GM21515 (cell line): Measurements from ENCODE around the gene NDNF.

ENCODE experiments used
- ATAC-seq: cut with Tn5 transposase; IDR thresholded peaks from one replicate; pipeline ENCODE4 v1.9.1; 2021; ENCODE audit not compliant: unreplicated experiment

Gene NDNF

GRCh38 chr4:121015421-121015820, 56.9 kb downstream of the NDNF start:
- no peak for ATAC-seq

- no peak for ATAC-seq
Measured at GRCh38 chr4:121014544-121014943, 57.8 kb downstream of the NDNF start.

- no peak for ATAC-seq
Measured at GRCh38 chr4:121011780-121012340, 60.5 kb downstream of the NDNF start.

GRCh38 chr4:121011138-121011537, 61.2 kb downstream of the NDNF start:
- no peak for ATAC-seq

GRCh38 chr4:121009578-121010478, 62.5 kb downstream of the NDNF start:
- ATAC-seq = no peak

GRCh38 chr4:121007660-121008059, 64.7 kb downstream of the NDNF start:
- no peak for ATAC-seq

- no peak for ATAC-seq
Measured at GRCh38 chr4:121003863-121004262, 68.5 kb downstream of the NDNF start.

- ATAC-seq = no peak
Measured at GRCh38 chr4:120995266-120996010, 76.9 kb downstream of the NDNF start.

GRCh38 chr4:120994521-120994920, 77.8 kb downstream of the NDNF start:
- no peak for ATAC-seq

- no peak for ATAC-seq
Measured at GRCh38 chr4:120991885-120992284, 80.5 kb downstream of the NDNF start.

GRCh38 chr4:120990246-120990645, 82.1 kb downstream of the NDNF start:
- ATAC-seq = no peak
